ENCODE results near the gene A2M. TPM values are rescaled to one million over a fixed set of nuclear protein-coding genes. Genes with fewer than 3 reads are reported as not detected.

The A2M gene
- total RNA-seq, 1 experiment from 2014 or later, result not detected

- Histone ChIP-seq H3K36me3 (ENCODE audit: low read depth, low read length) (no peaks in the 10 kb centered on the region), H3K9me3 (ENCODE audit: low read length) (no peaks in the 10 kb centered on the region), H3K4me1 (ENCODE audit: insufficient read depth, low read length) (peaks cover 8% of the 10 kb centered on the region; the same call in 1 of the 2 replicates), H3K27ac (ENCODE audit: low read length) (no peak overlapping the region), H3K9me2 (replicated peaks; ENCODE audit: low read length) (no peaks in the 10 kb centered on the region), H3K4me2 (ENCODE audit: low read length) (no peak overlapping the region), H3K79me2 (ENCODE audit: low read length) (no peaks in the 10 kb centered on the region), H3K4me3 (ENCODE audit: low read length) (no peak overlapping the region), H3K27me3 (ENCODE audit: low read length) (no peaks in the 10 kb centered on the region), H3F3A (ENCODE audit: low read length, unreplicated experiment) (no peaks in the 10 kb centered on the region), H4K20me1 (ENCODE audit: low read length) (no peaks in the 10 kb centered on the region), H3K9ac (ENCODE audit: low read length) (no peak overlapping the region), H2AFZ (ENCODE audit: low read length) (no peak overlapping the region)
- intact Hi-C loops (cut with micrococcal nuclease), result no loop called here
- no peak for ATAC-seq
- POLR2A ChIA-PET (ENCODE audit: unreplicated experiment), result no interaction called here
- TF ChIP-seq EZH2phosphoT487 (IDR thresholded peaks at IDR 0.05; ENCODE audit: borderline replicate concordance, low read length) (no peak), CTCF (conservative IDR thresholded peaks at IDR 0.05; ENCODE audit: low read depth, low read length) (no peak), EZH2 (IDR thresholded peaks at IDR 0.05; ENCODE audit: low read length, unreplicated experiment) (no peak)
- no peak for DNase-seq
- CTCF ChIA-PET, result no interaction called here
- no TSS peak for BruUV-seq (replicated peaks)
Observed at GRCh38 chr12:9066183-9066623, 49.5 kb downstream of the A2M start.

GRCh38 chr12:9065607-9065856 lies 50.2 kb downstream of the A2M start:
- CTCF ChIA-PET, result no interaction called here
- no peak overlapping the region for H3K27ac ChIP-seq (ENCODE audit: low read length)

More at GRCh38 chr12:9065607-9065856, 50.2 kb downstream of the A2M start:
- POLR2A ChIA-PET (ENCODE audit: unreplicated experiment), result interaction anchor here (0.6 kb wide), 1 partner anchor 1256 kb away, joined by 3 read pairs; no protein-coding TSS in a partner anchor
- ATAC-seq (no peak), DNase-seq (no peak)
- Histone ChIP-seq H3K36me3 (ENCODE audit: low read depth, low read length) (no peaks in the 10 kb centered on the region), H3K9ac (ENCODE audit: low read length) (no peak overlapping the region), H2AFZ (ENCODE audit: low read length) (peak overlapping the region; percentile 79; the same call in 1 of the 2 replicates), H3K79me2 (ENCODE audit: low read length) (no peaks in the 10 kb centered on the region), H3F3A (ENCODE audit: low read length, unreplicated experiment) (no peaks in the 10 kb centered on the region), H3K27me3 (ENCODE audit: low read length) (no peaks in the 10 kb centered on the region), H3K4me1 (ENCODE audit: insufficient read depth, low read length) (peaks cover 8% of the 10 kb centered on the region; the same call in 1 of the 2 replicates), H3K9me2 (replicated peaks; ENCODE audit: low read length) (no peaks in the 10 kb centered on the region), H3K4me2 (ENCODE audit: low read length) (peak overlapping the region; percentile 74), H4K20me1 (ENCODE audit: low read length) (no peaks in the 10 kb centered on the region), H3K4me3 (ENCODE audit: low read length) (peak overlapping the region; percentile 48; the same call in 1 of the 2 replicates), H3K9me3 (ENCODE audit: low read length) (no peaks in the 10 kb centered on the region)
- no peak for TF ChIP-seq EZH2phosphoT487 (IDR thresholded peaks at IDR 0.05; ENCODE audit: borderline replicate concordance, low read length)
- no peak for TF ChIP-seq EZH2 (IDR thresholded peaks at IDR 0.05; ENCODE audit: low read length, unreplicated experiment)
- TF ChIP-seq CTCF (conservative IDR thresholded peaks at IDR 0.05; ENCODE audit: low read depth, low read length), result no peak
- no TSS peak for BruUV-seq (replicated peaks)
- intact Hi-C loops (cut with micrococcal nuclease), result no loop called here

Data from PC-3 (cell line).